SK-N-SH treated with all-trans-retinoic acid at 6 μM for 48 hours (cell line): ENCODE data around the gene KIF13A.

Source experiments
- ATAC-seq: fragments of 200-7000 bp; cut with Tn5 transposase; 3 replicates; pipeline ENCODE4 v1.9.1; 2020; ENCODE audit warnings: mild to moderate bottlenecking, moderate library complexity
- ARNTL ChIP-seq: fragments of 450-650 bp; formaldehyde crosslinking; IDR thresholded peaks from 2 replicates; pipeline ENCODE4 v1.5.0; 2020; ENCODE audit warnings: low read depth, mild to moderate bottlenecking, moderate library complexity, borderline replicate concordance
- BACH2 ChIP-seq: fragments of 250-450 bp; sonication (Bioruptor Pico); IDR thresholded peaks from 2 replicates; pipeline ENCODE4 v1.9.0; 2021; ENCODE audit warnings: mild to moderate bottlenecking, borderline replicate concordance
- CSDC2 ChIP-seq: fragments of 250-450 bp; sonication (Bioruptor Pico); IDR thresholded peaks from 2 replicates; pipeline ENCODE4 v1.5.0; 2020; ENCODE audit warnings: mild to moderate bottlenecking, moderate library complexity
- CSRNP3 ChIP-seq: fragments of 250-450 bp; sonication (Bioruptor Pico); IDR thresholded peaks from 2 replicates; pipeline ENCODE4 v1.5.1; 2021; ENCODE audit warnings: mild to moderate bottlenecking, moderate library complexity
- ESRRG ChIP-seq: fragments of 250-450 bp; sonication (Bioruptor Pico); IDR thresholded peaks from 2 replicates; pipeline ENCODE4 v1.6.1; 2021; ENCODE audit warnings: mild to moderate bottlenecking
- ISL1 ChIP-seq: fragments of 250-450 bp; sonication (Bioruptor Pico); IDR thresholded peaks from 2 replicates; pipeline ENCODE4 v2.1.2; 2022; ENCODE audit warnings: mild to moderate bottlenecking, moderate library complexity
- PATZ1 ChIP-seq: fragments of 250-450 bp; sonication (Bioruptor Pico); IDR thresholded peaks from 2 replicates; pipeline ENCODE4 v1.8.0; 2020; ENCODE audit warnings: mild to moderate bottlenecking, moderate library complexity, borderline replicate concordance
- POU6F1 ChIP-seq: fragments of 250-450 bp; sonication (Bioruptor Pico); IDR thresholded peaks from 2 replicates; pipeline ENCODE4 v1.8.0; 2021; ENCODE audit warnings: low read depth, mild to moderate bottlenecking, moderate library complexity, borderline replicate concordance
- PPARA ChIP-seq: fragments of 250-450 bp; sonication (Bioruptor Pico); IDR thresholded peaks from 2 replicates; pipeline ENCODE4 v1.5.0; 2020; ENCODE audit warnings: mild to moderate bottlenecking, borderline replicate concordance
- RARB ChIP-seq: fragments of 250-450 bp; sonication (Bioruptor Pico); IDR thresholded peaks from 2 replicates; pipeline ENCODE4 v1.8.0; 2021; ENCODE audit warnings: mild to moderate bottlenecking, moderate library complexity
- SNAI2 ChIP-seq: fragments of 250-450 bp; sonication (Bioruptor Pico); IDR thresholded peaks from 2 replicates; pipeline ENCODE4 v1.5.0; 2020; ENCODE audit warnings: mild to moderate bottlenecking, moderate library complexity
- TCF4 ChIP-seq: fragments of 250-450 bp; sonication (Bioruptor Pico); IDR thresholded peaks from 2 replicates; pipeline ENCODE4 v1.8.0; 2021; ENCODE audit warnings: mild to moderate bottlenecking, moderate library complexity, borderline replicate concordance
- TOX ChIP-seq: fragments of 250-450 bp; sonication (Bioruptor Pico); IDR thresholded peaks from 2 replicates; pipeline ENCODE4 v1.8.0; 2021; ENCODE audit warnings: mild to moderate bottlenecking, moderate library complexity, borderline replicate concordance
- TSHZ2 ChIP-seq: fragments of 250-450 bp; sonication (Bioruptor Pico); IDR thresholded peaks from 2 replicates; pipeline ENCODE4 v1.5.0; 2020; ENCODE audit warnings: mild to moderate bottlenecking, moderate library complexity
- ZC3H10 ChIP-seq: fragments of 250-450 bp; sonication (Bioruptor Pico); IDR thresholded peaks from 2 replicates; pipeline ENCODE4 v1.5.1; 2021; ENCODE audit warnings: mild to moderate bottlenecking, moderate library complexity
- ZFP3 ChIP-seq: fragments of 250-450 bp; sonication (Bioruptor Pico); IDR thresholded peaks from 2 replicates; pipeline ENCODE4 v1.5.0; 2020; ENCODE audit warnings: mild to moderate bottlenecking, moderate library complexity
- ZFP30 ChIP-seq: fragments of 450-650 bp; formaldehyde crosslinking; IDR thresholded peaks from 2 replicates; pipeline ENCODE4 v1.5.0; 2022; ENCODE audit warnings: mild to moderate bottlenecking, moderate library complexity
- ZNF70 ChIP-seq: fragments of 450-650 bp; formaldehyde crosslinking; IDR thresholded peaks from 2 replicates; pipeline ENCODE4 v1.5.0; 2020; ENCODE audit warnings: mild to moderate bottlenecking, moderate library complexity
- ZNF8 ChIP-seq: fragments of 450-650 bp; formaldehyde crosslinking; IDR thresholded peaks from 2 replicates; pipeline ENCODE4 v1.5.0; 2020; ENCODE audit warnings: mild to moderate bottlenecking, moderate library complexity
- TF ChIP-seq, protein P1 (sequence below): fragments of 250-450 bp; sonication (Bioruptor Pico); IDR thresholded peaks from 2 replicates; pipeline ENCODE4 v1.5.1; 2020; ENCODE audit warnings: low read depth, mild to moderate bottlenecking, moderate library complexity

The KIF13A gene

GRCh38 chr6:17826301-17826700, 161.1 kb downstream of the KIF13A start (continued):
- TF ChIP-seq TSHZ2 (CRISPR knock-in tag) = no peak
- TF ChIP-seq ISL1 (CRISPR knock-in tag) = no peak
- no peak for TF ChIP-seq TCF4 (CRISPR knock-in tag)
- no peak for TF ChIP-seq RARB (CRISPR knock-in tag)
- no peak for TF ChIP-seq ZNF8

GRCh38 chr6:17820055-17820454, 167.4 kb downstream of the KIF13A start:
- no peak for TF ChIP-seq ZNF8
- TF ChIP-seq ISL1 (CRISPR knock-in tag) = no peak
- TF ChIP-seq CSDC2 = no peak
- no peak for TF ChIP-seq ZFP3 (CRISPR knock-in tag)
- TF ChIP-seq ESRRG = no peak
- TF ChIP-seq SNAI2 (CRISPR knock-in tag) = no peak
- no peak for TF ChIP-seq CSRNP3 (CRISPR knock-in tag)
- TF ChIP-seq, protein P1, sequence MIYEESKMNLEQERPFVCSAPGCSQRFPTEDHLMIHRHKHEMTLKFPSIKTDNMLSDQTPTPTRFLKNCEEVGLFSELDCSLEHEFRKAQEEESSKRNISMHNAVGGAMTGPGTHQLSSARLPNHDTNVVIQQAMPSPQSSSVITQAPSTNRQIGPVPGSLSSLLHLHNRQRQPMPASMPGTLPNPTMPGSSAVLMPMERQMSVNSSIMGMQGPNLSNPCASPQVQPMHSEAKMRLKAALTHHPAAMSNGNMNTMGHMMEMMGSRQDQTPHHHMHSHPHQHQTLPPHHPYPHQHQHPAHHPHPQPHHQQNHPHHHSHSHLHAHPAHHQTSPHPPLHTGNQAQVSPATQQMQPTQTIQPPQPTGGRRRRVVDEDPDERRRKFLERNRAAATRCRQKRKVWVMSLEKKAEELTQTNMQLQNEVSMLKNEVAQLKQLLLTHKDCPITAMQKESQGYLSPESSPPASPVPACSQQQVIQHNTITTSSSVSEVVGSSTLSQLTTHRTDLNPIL = no peak
- TF ChIP-seq PPARA (CRISPR knock-in tag) = no peak
- no peak for TF ChIP-seq ZNF70
- TF ChIP-seq BACH2 (CRISPR knock-in tag) = no peak
- TF ChIP-seq TSHZ2 (CRISPR knock-in tag) = no peak
- TF ChIP-seq PATZ1 (CRISPR knock-in tag) = no peak
- TF ChIP-seq ARNTL (CRISPR knock-in tag) = no peak
- no peak for TF ChIP-seq ZC3H10
- no peak for TF ChIP-seq POU6F1 (CRISPR knock-in tag)
- ATAC-seq = 0 out of 3 replicates have a peak, but pooled peaks have one; percentile 13

DNA sequence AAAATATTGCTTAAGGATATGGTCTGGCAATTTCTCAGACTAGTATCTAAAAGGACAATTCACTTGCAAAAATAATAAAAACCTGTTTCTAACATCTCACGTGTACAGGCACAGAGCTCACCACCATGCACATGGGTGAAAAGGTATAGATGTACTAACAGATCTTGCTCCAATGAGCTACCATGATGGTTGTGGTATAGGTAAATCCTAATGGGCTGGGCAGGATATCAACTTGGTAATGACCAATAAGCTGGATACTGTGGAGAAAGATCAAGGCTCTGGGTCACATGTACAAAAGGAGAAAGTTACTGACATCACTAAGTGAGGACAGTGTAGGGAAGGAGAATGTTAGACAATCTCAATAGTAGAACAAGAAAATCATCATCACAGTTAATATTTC, 169.7 kb downstream of the KIF13A start:
- peak; percentile 14 for ATAC-seq
- TF ChIP-seq ZNF70 (no peak), ZFP30 (CRISPR knock-in tag) (no peak), CSRNP3 (CRISPR knock-in tag) (no peak), PPARA (CRISPR knock-in tag) (no peak), PATZ1 (CRISPR knock-in tag) (no peak), TOX (CRISPR knock-in tag) (no peak), BACH2 (CRISPR knock-in tag) (no peak), SNAI2 (CRISPR knock-in tag) (no peak), ESRRG (no peak), ZNF8 (no peak)
- TF ChIP-seq, protein P1 = no peak
